HG02759 (cell line): ENCODE measurements around the gene TRMT10C.
"Not testable (repeated sequence)": the region's sequence is repeated elsewhere in the genome, so short reads cannot be mapped to it uniquely, and the experiment has no call there.

Source experiments
- ATAC-seq: cut with Tn5 transposase; IDR thresholded peaks from one replicate; pipeline ENCODE4 v1.9.1; 2021; ENCODE audit warnings: mild to moderate bottlenecking, moderate library complexity; ENCODE audit not compliant: unreplicated experiment

TRMT10C gene

GRCh38 chr3:101561630-101562328, at the start of gene TRMT10C:
TRMT10C (plus strand) TSS chr3:101561868; CDS start chr3:101564782, 2,914 bp downstream.
- ATAC-seq = peak; percentile 100

GRCh38 chr3:101512396-101512645, 49.3 kb upstream of the TRMT10C start:
- peak; percentile 41 for ATAC-seq

GRCh38 chr3:101512646-101513418, 48.8 kb upstream of the TRMT10C start, which contains the start of gene SENP7:
SENP7 (minus strand) TSS chr3:101513212; CDS start chr3:101513130, 82 bp downstream.
- peak; percentile 70 for ATAC-seq

GRCh38 chr3:101513419-101513986, 48.2 kb upstream of the TRMT10C start:
- ATAC-seq = peak; percentile 39

- ATAC-seq = peak; percentile 99
These were observed 43.2 kb upstream of the TRMT10C start for GRCh38 chr3:101518421-101518871.

- ATAC-seq = no peak
These were observed 41.8 kb upstream of the TRMT10C start for GRCh38 chr3:101519685-101520365.

- ATAC-seq = no peak
These were observed 40.4 kb upstream of the TRMT10C start for GRCh38 chr3:101521211-101521701.

- no peak for ATAC-seq
These were observed 34.2 kb upstream of the TRMT10C start for GRCh38 chr3:101527441-101527840.

GRCh38 chr3:101527906-101528305, 33.8 kb upstream of the TRMT10C start:
- no peak for ATAC-seq

GRCh38 chr3:101529816-101530685, 31.6 kb upstream of the TRMT10C start:
- no peak for ATAC-seq

- no peak for ATAC-seq
These were observed 31.0 kb upstream of the TRMT10C start for GRCh38 chr3:101530686-101531047.

GRCh38 chr3:101531473-101532086, 30.1 kb upstream of the TRMT10C start:
- ATAC-seq = no peak

GRCh38 chr3:101532783-101533602, 28.7 kb upstream of the TRMT10C start:
- ATAC-seq = no peak

- ATAC-seq = no peak
These were observed 28.1 kb upstream of the TRMT10C start for GRCh38 chr3:101533603-101533968.

GRCh38 chr3:101535221-101535620, 26.4 kb upstream of the TRMT10C start:
- no peak for ATAC-seq

GRCh38 chr3:101536266-101536665, 25.4 kb upstream of the TRMT10C start:
- no peak for ATAC-seq

- ATAC-seq = not testable (repeated sequence)
These were observed 24.7 kb upstream of the TRMT10C start for GRCh38 chr3:101536955-101537354.

GRCh38 chr3:101542957-101543356, 18.7 kb upstream of the TRMT10C start:
- no peak for ATAC-seq
